HTERT RPE-1 (cell line): ENCODE measurements around the gene DIP2A.
"Not testable (repeated sequence)": the region's sequence is repeated elsewhere in the genome, so short reads cannot be mapped to it uniquely, and the experiment has no call there.

Experiments used
- in situ Hi-C: fragments of 300-500 bp; cut with MboI; formaldehyde crosslinking; loops from 4 replicates; pipeline ENCODE4 v1.14.3; 2020; ENCODE audit warnings: low sequenced_read_pairs

DIP2A gene

GRCh38 chr21:46518983-46519583, 60.4 kb downstream of the DIP2A start:
- in situ Hi-C loops, result no loop called here

- in situ Hi-C loops, result not testable (repeated sequence)
Observed at GRCh38 chr21:46527393-46527792, 68.7 kb downstream of the DIP2A start.

- in situ Hi-C loops, result no loop called here
Observed at GRCh38 chr21:46527801-46528200, 69.1 kb downstream of the DIP2A start.

GRCh38 chr21:46532080-46532479, 73.4 kb downstream of the DIP2A start:
- in situ Hi-C loops, result no loop called here

GRCh38 chr21:46537026-46537425, 78.3 kb downstream of the DIP2A start:
- in situ Hi-C loops, result no loop called here

- in situ Hi-C loops, result no loop called here
Observed at GRCh38 chr21:46538262-46538661, 79.6 kb downstream of the DIP2A start.

- in situ Hi-C loops, result no loop called here
Observed at GRCh38 chr21:46538851-46539666, 80.4 kb downstream of the DIP2A start.

GRCh38 chr21:46540087-46540710, 81.5 kb downstream of the DIP2A start:
- in situ Hi-C loops, result no loop called here

GRCh38 chr21:46542588-46543124, 84.0 kb downstream of the DIP2A start:
- in situ Hi-C loops, result no loop called here

- in situ Hi-C loops, result no loop called here
Observed at GRCh38 chr21:46543306-46543705, 84.6 kb downstream of the DIP2A start.

- in situ Hi-C loops, result no loop called here
Observed at GRCh38 chr21:46544003-46544402, 85.3 kb downstream of the DIP2A start.

GRCh38 chr21:46544824-46545223, 86.1 kb downstream of the DIP2A start:
- in situ Hi-C loops, result no loop called here

GRCh38 chr21:46545363-46545762, 86.7 kb downstream of the DIP2A start:
- in situ Hi-C loops, result no loop called here

GRCh38 chr21:46545911-46546310, 87.2 kb downstream of the DIP2A start:
- in situ Hi-C loops, result no loop called here

GRCh38 chr21:46546799-46547198, 88.1 kb downstream of the DIP2A start:
- in situ Hi-C loops, result no loop called here

GRCh38 chr21:46549650-46550049, 91.0 kb downstream of the DIP2A start:
- in situ Hi-C loops, result no loop called here

GRCh38 chr21:46550116-46550941, 91.6 kb downstream of the DIP2A start:
- in situ Hi-C loops, result no loop called here

GRCh38 chr21:46551636-46552241, 93.0 kb downstream of the DIP2A start:
- in situ Hi-C loops, result no loop called here

GRCh38 chr21:46552274-46552673, 93.6 kb downstream of the DIP2A start:
- in situ Hi-C loops, result no loop called here

- in situ Hi-C loops, result no loop called here
Observed at GRCh38 chr21:46552865-46553379, 94.2 kb downstream of the DIP2A start.
